Upper lobe of left lung (tissue), 6 donors: ENCODE results near the gene OR10G6. TPM values are rescaled to one million over a fixed set of nuclear protein-coding genes. Genes with fewer than 3 reads are reported as not detected.
"Not testable (repeated sequence)": the region's sequence is repeated elsewhere in the genome, so short reads cannot be mapped to it uniquely, and the experiment has no call there.

Source experiments
- ATAC-seq, 2 donors: fragments of 200-7000 bp; cut with Tn5 transposase; one replicate each; pipeline ENCODE4 v1.9.1; 2022; ENCODE audit warnings: mild to moderate bottlenecking in 2 of 2, moderate library complexity in 2 of 2; ENCODE audit not compliant: low FRiP score in 2 of 2
- DNase-seq, 2 donors: peaks; one replicate each; pipeline ENCODE4 v3.0.0-alpha.2; 2019 to 2020
- H3K27ac ChIP-seq, 4 donors: fragments of 200-600 bp; sonication (generic); one replicate each; pipeline ENCODE4 v1.5.1; 2016 to 2019
- H3K27me3 ChIP-seq, 4 donors: fragments of 200-600 bp; sonication (generic); one replicate each; pipeline ENCODE4 v1.5.1; 2017 to 2019
- H3K36me3 ChIP-seq, 4 donors: fragments of 200-600 bp; sonication (generic); one replicate each; pipeline ENCODE4 v1.5.1; 2016 to 2019
- H3K4me1 ChIP-seq, 4 donors: fragments of 200-600 bp; sonication (generic); one replicate each; pipeline ENCODE4 v1.5.1; 2018 to 2019
- H3K4me3 ChIP-seq, 4 donors: fragments of 200-600 bp; sonication (generic); one replicate each; pipeline ENCODE4 v1.5.1; 2017 to 2019; ENCODE audit warnings: mild to moderate bottlenecking in 2 of 4, moderate library complexity in 1 of 4
- H3K9me3 ChIP-seq, 4 donors: fragments of 200-600 bp; sonication (generic); one replicate each; pipeline ENCODE4 v1.5.1; 2018 to 2019
- EP300 ChIP-seq, 4 donors: sonication (generic); formaldehyde crosslinking; IDR thresholded peaks; one replicate each; pipeline ENCODE4 v1.5.1; 2017; ENCODE audit warnings: antibody characterized with exemption in 4 of 4, control low read depth in 2 of 4
- POLR2A ChIP-seq, 4 donors: fragments of 450-650 bp; IDR thresholded peaks; one replicate each; pipeline ENCODE4 v1.5.1; 2016 to 2017; ENCODE audit warnings: antibody characterized with exemption in 4 of 4, mild to moderate bottlenecking in 2 of 4
- POLR2AphosphoS5 ChIP-seq, 2 donors: sonication (generic); formaldehyde crosslinking; IDR thresholded peaks; one replicate each; pipeline ENCODE4 v1.5.1; 2017; ENCODE audit warnings: antibody characterized with exemption in 2 of 2
- WGBS, 2 donors: methylation state at CpG; one replicate each; pipeline ENCODE4 v1.1.5; 2017 to 2018; 5-methylcytosine and 5-hydroxymethylcytosine counted together
- total RNA-seq, 6 donors: library from RNA; depleted of rRNA in 4 of 6; stranded (reverse); fragments of >200 nt in 4 of 6; gene quantifications; one replicate each; pipeline versions ENCODE4 v1.1.0 to v1.2.1, GENCODE V29; 2016 to 2021
- TF ChIP-seq, protein P1 (sequence below), 6 experiments: fragments of 450-650 bp in 4 of 6; fragments of 200-600 bp in 2 of 6; sonication (generic) in 2 of 6; IDR thresholded peaks; one replicate each; pipeline ENCODE4 v1.5.1; 2016 to 2019; ENCODE audit warnings: antibody characterized with exemption in 6 of 6
- donor health status: DM: no; HTN: no; CAD: no; lungs with moderate emphysema.
- donor health status: DM: no; HTN: yes; CAD: no; lungs with severe emphysema.

The OR10G6 gene
- total RNA-seq, 6 donors from 2014 or later: not detected

- H3K27ac ChIP-seq: no peak within 1 kb of the TSS
- H3K4me3 ChIP-seq: no peak within 1 kb of the TSS
- no peaks in the 10 kb centered on the region for H3K36me3 ChIP-seq
- no peaks in the 10 kb centered on the region for H3K9me3 ChIP-seq
- ATAC-seq: no peak
- no peaks in the 10 kb centered on the region for H3K4me1 ChIP-seq
- DNase-seq: no peak
- no peaks in the 10 kb centered on the region for H3K27me3 ChIP-seq
- TF ChIP-seq EP300 (IDR thresholded peaks at IDR 0.05): no peak
- TF ChIP-seq POLR2A (IDR thresholded peaks at IDR 0.05): no peak
- no peak for TF ChIP-seq POLR2AphosphoS5 (IDR thresholded peaks at IDR 0.05)
- TF ChIP-seq, protein P1, sequence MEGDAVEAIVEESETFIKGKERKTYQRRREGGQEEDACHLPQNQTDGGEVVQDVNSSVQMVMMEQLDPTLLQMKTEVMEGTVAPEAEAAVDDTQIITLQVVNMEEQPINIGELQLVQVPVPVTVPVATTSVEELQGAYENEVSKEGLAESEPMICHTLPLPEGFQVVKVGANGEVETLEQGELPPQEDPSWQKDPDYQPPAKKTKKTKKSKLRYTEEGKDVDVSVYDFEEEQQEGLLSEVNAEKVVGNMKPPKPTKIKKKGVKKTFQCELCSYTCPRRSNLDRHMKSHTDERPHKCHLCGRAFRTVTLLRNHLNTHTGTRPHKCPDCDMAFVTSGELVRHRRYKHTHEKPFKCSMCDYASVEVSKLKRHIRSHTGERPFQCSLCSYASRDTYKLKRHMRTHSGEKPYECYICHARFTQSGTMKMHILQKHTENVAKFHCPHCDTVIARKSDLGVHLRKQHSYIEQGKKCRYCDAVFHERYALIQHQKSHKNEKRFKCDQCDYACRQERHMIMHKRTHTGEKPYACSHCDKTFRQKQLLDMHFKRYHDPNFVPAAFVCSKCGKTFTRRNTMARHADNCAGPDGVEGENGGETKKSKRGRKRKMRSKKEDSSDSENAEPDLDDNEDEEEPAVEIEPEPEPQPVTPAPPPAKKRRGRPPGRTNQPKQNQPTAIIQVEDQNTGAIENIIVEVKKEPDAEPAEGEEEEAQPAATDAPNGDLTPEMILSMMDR (IDR thresholded peaks at IDR 0.05): no peak
- 76 to 92% methylated on average over 2 of the region's 2 CpGs for WGBS, 2 donors
Observed at GRCh38 chr11:124026498-124026897, 31.5 kb upstream of the OR10G6 start, which contains the start of gene OR10G8. Gene OR10G8, plus strand, starts transcription at chr11:124026798. Its CDS starts 2,825 bp downstream, at chr11:124029623.

GRCh38 chr11:124015837-124016236 is 20.9 kb upstream of the OR10G6 start:
- not testable (repeated sequence) for DNase-seq, H3K36me3 ChIP-seq, H3K27me3 ChIP-seq, H3K4me3 ChIP-seq, H3K9me3 ChIP-seq, H3K27ac ChIP-seq, H3K4me1 ChIP-seq
- peak in 1 of 2 donors; percentile 30 for ATAC-seq
- 70 to 75% methylated on average over 2 to 3 of the region's 9 CpGs for WGBS, 2 donors

DNA sequence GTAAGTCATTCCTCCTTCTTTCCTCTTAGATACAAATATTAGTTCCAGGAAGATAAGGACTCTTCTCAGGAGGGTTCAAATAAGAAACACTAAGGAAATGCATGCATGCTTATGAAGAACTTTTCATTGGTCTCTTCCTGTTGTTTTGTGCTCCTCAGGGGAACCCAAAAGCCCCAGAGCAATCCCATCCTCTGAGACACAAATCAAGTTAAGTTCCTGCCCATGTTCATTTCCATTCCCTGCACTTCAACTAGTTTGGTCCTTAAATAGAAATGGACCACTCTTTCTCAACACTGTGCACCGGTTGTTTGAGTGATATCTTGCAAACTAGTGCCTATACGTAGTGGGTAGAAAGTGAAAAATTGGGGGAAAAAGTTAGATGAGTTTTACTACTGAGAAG is 17.7 kb upstream of the OR10G6 start, which contains the start of gene OR10G4:
OR10G4 (plus strand) TSS at position 301 of the 400 bp plus-strand sequence. CDS start 2,578 bp downstream, outside the sequence.
- Histone ChIP-seq H3K27ac (no peak within 1 kb of the TSS), H3K4me3 (no peak within 1 kb of the TSS), H3K36me3 (no peaks in the 10 kb centered on the region), H3K4me1 (no peaks in the 10 kb centered on the region), H3K27me3 (no peaks in the 10 kb centered on the region), H3K9me3 (no peaks in the 10 kb centered on the region)
- TF ChIP-seq, protein P1 (IDR thresholded peaks at IDR 0.05): no peak
- TF ChIP-seq EP300 (IDR thresholded peaks at IDR 0.05) (no peak), POLR2A (IDR thresholded peaks at IDR 0.05) (no peak), POLR2AphosphoS5 (IDR thresholded peaks at IDR 0.05) (no peak)
- WGBS, 2 donors: 73 to 80% methylated on average over 2 of the region's 2 CpGs
- ATAC-seq: no peak
- no peak for DNase-seq

- no peak overlapping the region for H3K4me3 ChIP-seq
- WGBS, 2 donors: 86 to 88% methylated on average over 5 of the region's 5 CpGs
- no peak for TF ChIP-seq POLR2A (IDR thresholded peaks at IDR 0.05)
- no peak for TF ChIP-seq POLR2AphosphoS5 (IDR thresholded peaks at IDR 0.05)
- TF ChIP-seq EP300 (IDR thresholded peaks at IDR 0.05): no peak
- TF ChIP-seq, protein P1 (IDR thresholded peaks at IDR 0.05): no peak
- no peaks in the 10 kb centered on the region for H3K4me1 ChIP-seq
- no peaks in the 10 kb centered on the region for H3K27me3 ChIP-seq
- no peak overlapping the region for H3K27ac ChIP-seq
- H3K9me3 ChIP-seq: no peaks in the 10 kb centered on the region
- peak in 1 of 2 donors; percentile 15 for ATAC-seq
- H3K36me3 ChIP-seq: no peaks in the 10 kb centered on the region
- peak in 1 of 2 donors; percentile 10 for DNase-seq
Observed at GRCh38 chr11:123979311-123979710, 15.7 kb downstream of the OR10G6 start.

DNA sequence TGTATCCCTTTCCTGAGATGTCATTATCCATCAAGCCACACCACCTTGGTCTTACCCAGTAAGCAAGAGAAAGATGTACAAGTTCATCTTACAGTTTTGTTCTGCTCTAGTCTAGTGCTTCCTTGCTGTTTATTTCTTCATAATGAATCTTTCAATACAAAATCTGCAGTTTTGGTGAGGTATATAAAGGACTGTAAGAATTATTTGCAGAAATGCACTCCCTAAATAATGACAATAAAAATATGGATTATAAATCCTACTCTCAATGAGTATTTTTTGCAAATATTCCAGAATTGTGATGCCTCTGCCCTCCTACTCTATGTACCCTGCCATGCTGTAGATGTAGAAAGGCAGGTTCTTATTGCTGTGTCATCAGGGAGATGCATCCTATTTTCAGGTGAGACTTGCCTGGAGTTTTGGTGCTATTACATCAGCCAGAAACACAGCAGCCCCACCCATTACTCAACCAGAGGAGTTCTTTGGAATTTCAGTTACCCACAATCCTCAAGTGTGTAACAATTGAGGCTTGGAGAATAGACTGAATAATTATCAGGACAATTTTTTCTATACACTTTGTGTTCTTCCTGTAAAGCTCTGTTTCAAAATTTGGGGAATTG is 17.1 kb downstream of the OR10G6 start, which contains the start of gene OR10S1:
OR10S1 (minus strand) TSS at position 51 of the 617 bp plus-strand sequence. CDS start 117 bp downstream, outside the sequence.
- ATAC-seq (no peak), DNase-seq (no peak)
- H3K27me3 ChIP-seq: no peaks in the 10 kb centered on the region
- H3K9me3 ChIP-seq: no peaks in the 10 kb centered on the region
- TF ChIP-seq EP300 (IDR thresholded peaks at IDR 0.05) (no peak), POLR2A (IDR thresholded peaks at IDR 0.05) (no peak), POLR2AphosphoS5 (IDR thresholded peaks at IDR 0.05) (no peak)
- TF ChIP-seq, protein P1 (IDR thresholded peaks at IDR 0.05): no peak
- H3K4me3 ChIP-seq: no peak within 1 kb of the TSS
- no peak within 1 kb of the TSS for H3K27ac ChIP-seq
- no peaks in the 10 kb centered on the region for H3K36me3 ChIP-seq
- H3K4me1 ChIP-seq: no peaks in the 10 kb centered on the region
